ENCODE data around the gene GET4.

DNA sequence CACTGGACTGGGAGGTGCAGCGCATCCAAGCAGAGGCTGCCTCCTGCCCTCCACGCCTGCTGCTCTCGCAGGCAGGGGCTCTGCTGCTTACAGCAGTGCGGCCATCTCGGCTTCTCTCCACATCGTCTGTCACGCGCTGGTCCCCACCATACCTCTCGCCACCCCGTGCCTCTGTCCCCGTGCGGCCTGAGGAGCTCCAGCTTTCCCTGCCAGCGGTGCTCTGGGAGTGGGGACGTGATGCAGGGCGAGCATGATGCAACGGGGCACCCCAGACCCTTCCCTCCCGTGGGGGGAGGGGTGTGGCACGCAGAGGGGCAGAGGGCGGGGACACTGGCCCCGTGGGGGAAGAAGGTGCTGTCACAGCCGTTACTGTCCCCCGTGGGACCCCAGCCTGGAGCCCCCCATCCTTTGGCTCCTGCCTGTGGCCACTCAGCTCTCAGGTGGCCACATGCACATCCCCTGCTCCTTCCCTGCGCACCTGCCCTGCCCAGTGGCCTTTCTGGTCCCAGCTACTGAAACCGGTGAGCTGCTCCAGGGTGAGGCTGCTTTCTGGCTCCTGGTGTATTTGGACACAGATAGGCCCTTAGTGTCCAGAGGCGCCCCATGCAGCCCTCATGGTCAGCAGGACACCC, 9.0 kb downstream of the GET4 start:
- TF ChIP-seq BACH1 (IDR thresholded peaks at IDR 0.05; ENCODE audit: low read length) (no peak), CHD7 (IDR thresholded peaks at IDR 0.05; ENCODE audit: insufficient replicate concordance, low read length) (no peak), CTCF (IDR thresholded peaks at IDR 0.05; ENCODE audit: control extremely low read depth in 1 of 3, insufficient read depth in 1 of 3, low read depth in 1 of 3, low read length in 3 of 3) (no peak), ATF3 (IDR thresholded peaks at IDR 0.05; ENCODE audit: insufficient read depth, low read depth, low read length) (no peak), RAD21 (IDR thresholded peaks at IDR 0.05 in 1 of 2, conservative IDR thresholded peaks at IDR 0.05 in 1 of 2; ENCODE audit: low read depth in 2 of 2, low read length in 2 of 2) (no peak), SUZ12 (IDR thresholded peaks at IDR 0.05; ENCODE audit: low read length) (no peak)
- TF ChIP-seq, protein P1, sequence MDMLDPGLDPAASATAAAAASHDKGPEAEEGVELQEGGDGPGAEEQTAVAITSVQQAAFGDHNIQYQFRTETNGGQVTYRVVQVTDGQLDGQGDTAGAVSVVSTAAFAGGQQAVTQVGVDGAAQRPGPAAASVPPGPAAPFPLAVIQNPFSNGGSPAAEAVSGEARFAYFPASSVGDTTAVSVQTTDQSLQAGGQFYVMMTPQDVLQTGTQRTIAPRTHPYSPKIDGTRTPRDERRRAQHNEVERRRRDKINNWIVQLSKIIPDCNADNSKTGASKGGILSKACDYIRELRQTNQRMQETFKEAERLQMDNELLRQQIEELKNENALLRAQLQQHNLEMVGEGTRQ (IDR thresholded peaks at IDR 0.05; ENCODE audit: low read length), result no peak

Measured in H1 (cell line).